Aorta (tissue), 5 donors: ENCODE results near the gene HLA-DMB. TPM values are rescaled to one million over a fixed set of nuclear protein-coding genes. Genes with fewer than 3 reads are reported as not detected.

Experiments
- ATAC-seq: fragments of 200-7000 bp; cut with Tn5 transposase; one replicate; pipeline ENCODE4 v1.9.1; 2022; ENCODE audit warnings: moderate library complexity; ENCODE audit not compliant: low FRiP score
- DNase-seq, 2 donors: peaks; one replicate each; pipeline ENCODE4 v3.0.0-alpha.2; 2020
- H3K27ac ChIP-seq, 2 donors: one replicate each; pipeline ENCODE4 v1.5.1; 2013; ENCODE audit warnings: low read length in 2 of 2, mild to moderate bottlenecking in 2 of 2, moderate library complexity in 2 of 2, control low read depth in 1 of 2, inconsistent platforms in 1 of 2, low read depth in 1 of 2
- H3K27me3 ChIP-seq, 2 donors: one replicate each; pipeline ENCODE4 v1.6.1; 2013; ENCODE audit warnings: control low read depth in 1 of 2, low read length in 1 of 2, mild to moderate bottlenecking in 1 of 2, moderate library complexity in 1 of 2; ENCODE audit not compliant: insufficient read depth in 2 of 2, control insufficient read depth in 1 of 2
- H3K36me3 ChIP-seq, 2 donors: one replicate each; pipeline ENCODE4 v1.6.1; 2013; ENCODE audit warnings: control low read depth in 1 of 2, low read length in 1 of 2, mild to moderate bottlenecking in 1 of 2; ENCODE audit not compliant: insufficient read depth in 2 of 2, control insufficient read depth in 1 of 2
- H3K4me1 ChIP-seq, 2 donors: one replicate each; pipeline ENCODE4 v1.6.1; 2013; ENCODE audit warnings: low read length in 2 of 2, control low read depth in 1 of 2, mild to moderate bottlenecking in 1 of 2, moderate library complexity in 1 of 2; ENCODE audit not compliant: insufficient read depth in 2 of 2, control insufficient read depth in 1 of 2
- H3K4me3 ChIP-seq, 2 donors: one replicate each; pipeline ENCODE4 v1.5.1; 2013; ENCODE audit warnings: low read length in 2 of 2, control low read depth in 1 of 2, mild to moderate bottlenecking in 1 of 2
- H3K9me3 ChIP-seq: one replicate; pipeline ENCODE4 v1.6.1; 2013; ENCODE audit warnings: mild to moderate bottlenecking, low read length; ENCODE audit not compliant: control insufficient read depth
- WGBS, 2 donors: extraction: QIAGEN DNeasy Blood & Tissue Kit; methylation state at CpG; one replicate each; pipeline ENCODE4 v1.1.7; 2013; 5-methylcytosine and 5-hydroxymethylcytosine counted together
- intact Hi-C, 2 donors: fragments of 100-400 bp; cut with DNase I; formaldehyde crosslinking; loops; one replicate each; pipeline versions ENCODE4 v1.14.2 to v1.15.0; 2022
- long read RNA-seq, 2 donors: library from polyadenylated mRNA; unstranded; transcript quantifications; one replicate each; pipeline ENCODE4 v2.0.0, GENCODE V29; 2020 to 2021
- polyA plus RNA-seq, 2 donors: library from polyadenylated mRNA; stranded (reverse); fragments of 200-250 nt; gene quantifications; one replicate each; pipeline ENCODE4 v1.2.3, GENCODE V29; 2013
- total RNA-seq, 2 donors: library from RNA; stranded (reverse); fragmentation: NEBNext Ultra II Directional; extraction: Animal tissue kit (Norgen Biotek cat#: 25700); gene quantifications; one replicate each; pipeline ENCODE4 v1.2.1, GENCODE V29; 2021
- donor health status: healthy with polysubstance abuse.
- donor health status: Bipolar disorder and iron deficiency.
- donor health status: DM: no; HTN: no; CAD: no.
- donor health status: DM: no; HTN: no; CAD: no.
- donor health status: DM: yes; HTN: yes; CAD: no.

The HLA-DMB gene
- total RNA-seq, result 10 to 100 TPM; 20.1 to 73.1 TPM
- 10 to 100 TPM in 1 of 2 donors, 1 to 10 TPM in 1; 3.6 to 35.7 TPM for polyA plus RNA-seq
- long read RNA-seq, donor 1, transcript HLA-DMB-258 (6 exons, 1,397 nt), result major isoform, 35 of 40 reads
- long read RNA-seq, donor 1, partial matches to known transcripts, result 0 of 40 reads
- long read RNA-seq, donor 1, other reads (novel, unspliced or antisense), result 4 of 40 reads
- long read RNA-seq, donor 2, full-length matches to known transcripts, result 20 of 23 reads
- long read RNA-seq, donor 2, partial matches to known transcripts, result 0 of 23 reads
- long read RNA-seq, donor 2, other reads (novel, unspliced or antisense), result 3 of 23 reads

DNA sequence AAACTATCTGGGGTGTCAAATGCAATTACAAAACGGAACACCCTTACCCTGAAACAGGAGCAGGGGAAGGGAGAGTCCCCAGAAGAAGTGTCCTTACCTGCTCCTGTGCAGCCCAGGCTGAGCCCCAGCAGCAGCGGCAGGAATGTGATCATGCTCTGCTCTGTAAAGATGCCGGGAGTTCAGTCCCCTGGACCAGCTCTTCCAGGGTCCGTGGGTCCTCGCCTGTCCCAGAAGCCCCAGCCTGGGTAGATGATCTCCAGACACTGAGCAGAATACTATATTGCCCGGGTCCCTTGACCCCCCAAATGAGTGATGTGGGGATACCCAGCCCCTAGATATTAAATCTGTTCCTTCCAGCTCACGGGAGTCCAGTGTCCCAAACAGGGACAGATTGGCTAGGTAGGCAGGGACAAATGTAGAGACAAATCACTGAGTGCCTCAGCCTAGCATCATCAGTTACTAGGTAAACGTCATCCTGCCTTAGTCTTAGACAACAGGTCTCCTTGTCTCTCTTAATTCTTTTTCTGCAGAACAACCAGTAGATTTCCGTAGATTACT is at the start of gene HLA-DMB:
TSS of gene HLA-DMB (minus strand) at position 373 of the 558 bp plus-strand sequence. CDS start at position 152, 221 bp downstream.
- H3K9me3 ChIP-seq, result no peaks in the 10 kb centered on the region
- DNase-seq (no peak), ATAC-seq (peak; percentile 94)
- H3K4me3 ChIP-seq, result peak within 1 kb of the TSS in 1 of 2 donors; percentile 0
- H3K4me1 ChIP-seq, result no peaks in the 10 kb centered on the region
- H3K27me3 ChIP-seq, result no peaks in the 10 kb centered on the region
- no peak within 1 kb of the TSS for H3K27ac ChIP-seq
- intact Hi-C loops, result loop anchor here in 1 of 2 donors (5.0 kb wide), 1 partner anchor 43 kb away; no protein-coding TSS in a partner anchor
- H3K36me3 ChIP-seq, result no peaks in the 10 kb centered on the region
- WGBS, 2 donors, result 16 to 18% methylated on average over 9 of the region's 9 CpGs

GRCh38 chr6:32989368-32989767 is 48.5 kb upstream of the HLA-DMB start:
- Histone ChIP-seq H3K9me3 (no peaks in the 10 kb centered on the region), H3K27me3 (no peaks in the 10 kb centered on the region), H3K4me1 (no peaks in the 10 kb centered on the region), H3K36me3 (no peaks in the 10 kb centered on the region), H3K27ac (no peak overlapping the region), H3K4me3 (no peak overlapping the region)
- ATAC-seq, result no peak
- intact Hi-C loops, result no loop called here
- 84 to 89% methylated on average over 1 of the region's 1 CpG for WGBS, 2 donors
- DNase-seq, result no peak

DNA sequence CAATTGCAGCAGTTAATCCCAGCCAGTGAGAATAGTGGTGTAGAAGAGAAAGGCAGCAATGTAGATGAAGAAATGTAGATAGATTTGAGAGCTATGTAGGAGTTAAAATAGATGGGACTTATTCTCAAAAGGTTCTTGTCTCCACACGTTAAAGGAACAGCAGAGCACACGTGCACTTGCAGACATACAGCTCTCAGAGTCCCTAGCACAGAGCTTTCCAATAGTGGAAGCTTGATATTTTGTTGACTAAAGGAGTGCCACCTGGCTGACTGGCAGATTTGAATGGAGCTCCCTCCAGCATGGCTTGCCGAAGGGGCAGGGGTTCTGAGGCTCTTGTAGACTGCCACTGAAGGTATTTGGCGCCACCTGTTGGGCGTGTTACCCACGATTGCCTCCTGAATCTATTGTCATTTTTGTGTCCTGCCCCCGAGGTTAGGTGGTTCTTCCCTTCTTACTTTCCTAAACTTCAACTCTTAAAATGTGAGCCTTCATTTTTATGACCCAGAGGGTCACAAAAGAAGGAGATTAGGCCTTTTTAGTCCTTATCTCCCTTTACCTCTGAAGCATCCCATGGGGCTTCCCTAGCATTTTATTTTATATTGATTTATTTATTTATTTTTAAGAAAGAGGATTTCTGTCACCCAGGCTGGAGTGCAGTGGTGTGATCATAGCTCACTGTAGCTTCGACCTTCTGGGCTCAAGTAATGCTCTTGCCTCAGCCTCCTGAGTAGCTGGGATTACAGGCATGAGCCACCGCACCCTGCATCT is 44.0 kb upstream of the HLA-DMB start:
- no peaks in the 10 kb centered on the region for H3K27me3 ChIP-seq
- DNase-seq, result peak; percentile 93 to 96
- ATAC-seq, result peak; percentile 84
- no peak overlapping the region for H3K27ac ChIP-seq
- intact Hi-C loops, result loop anchor here (1.0 to 2.0 kb wide), 4 partner anchors 50 to 100 kb away; no protein-coding TSS in a partner anchor
- H3K4me1 ChIP-seq, result no peaks in the 10 kb centered on the region
- H3K9me3 ChIP-seq, result no peaks in the 10 kb centered on the region
- WGBS, 2 donors, result 12 to 13% methylated on average over 9 of the region's 9 CpGs
- no peak overlapping the region for H3K4me3 ChIP-seq
- H3K36me3 ChIP-seq, result peaks cover 0 to 3% of the 10 kb centered on the region in 2 donors

DNA sequence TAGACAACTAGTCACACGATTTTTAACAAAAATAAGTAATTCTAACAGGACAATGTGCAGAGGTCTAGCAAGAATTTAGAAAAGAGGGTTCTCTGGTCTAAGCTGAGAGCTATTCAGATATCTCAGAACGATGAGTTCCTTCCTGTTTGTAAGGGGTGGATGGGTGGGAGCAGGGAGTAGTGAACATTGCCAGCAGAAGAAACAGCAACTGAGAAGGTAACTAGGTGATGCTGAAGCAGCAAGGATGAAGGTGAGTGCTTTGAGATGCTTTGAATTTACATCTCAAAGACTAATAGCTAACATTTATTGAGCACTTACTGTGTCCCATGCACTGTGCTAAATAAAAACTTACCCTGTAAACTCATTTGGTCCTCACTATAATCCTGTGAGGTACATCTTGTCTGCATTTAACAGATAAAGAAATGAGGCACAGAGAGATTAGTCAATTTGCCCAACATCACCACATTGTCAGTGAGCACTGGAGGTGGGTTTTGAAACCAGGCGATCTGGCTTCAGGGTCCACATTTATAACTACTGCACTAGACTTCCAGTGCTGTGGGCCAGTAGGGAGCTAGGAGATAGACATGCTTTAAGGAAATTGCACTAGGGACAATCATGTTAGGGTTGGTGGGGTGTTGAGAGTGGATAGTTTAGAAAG is 43.3 kb upstream of the HLA-DMB start:
- no peak overlapping the region for H3K27ac ChIP-seq

DNA sequence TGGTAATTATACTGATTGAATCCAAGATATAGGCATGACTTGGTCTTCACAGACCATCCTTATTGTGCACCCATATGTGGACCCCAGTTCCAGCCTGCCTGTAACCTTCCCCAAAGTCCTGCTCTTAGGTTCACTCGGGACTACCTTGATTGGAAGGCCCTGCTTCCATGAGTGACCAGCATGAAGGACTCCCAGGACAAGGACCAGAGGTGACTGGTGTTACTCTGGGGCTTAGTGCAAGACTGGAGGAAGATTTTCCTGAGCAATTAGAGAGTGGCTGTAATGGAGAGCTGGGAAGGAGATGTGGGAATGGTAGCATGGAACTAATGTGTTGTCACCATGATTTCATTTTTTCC is 42.6 kb upstream of the HLA-DMB start:
- intact Hi-C loops, result no loop called here

More for the DNA sequence above, 43.3 kb upstream of the HLA-DMB start:
- H3K36me3 ChIP-seq, result peaks cover 0 to 6% of the 10 kb centered on the region in 2 donors
- intact Hi-C loops, result loop anchor here in 1 of 2 donors (2.0 kb wide), 1 partner anchor 97 kb away; no protein-coding TSS in a partner anchor
- no peaks in the 10 kb centered on the region for H3K4me1 ChIP-seq
- 42 to 53% methylated on average over 3 of the region's 3 CpGs for WGBS, 2 donors
- no peak for ATAC-seq
- H3K9me3 ChIP-seq, result no peaks in the 10 kb centered on the region
- no peaks in the 10 kb centered on the region for H3K27me3 ChIP-seq
- no peak overlapping the region for H3K4me3 ChIP-seq
- no peak for DNase-seq

GRCh38 chr6:32982702-32983492 is 42.1 kb upstream of the HLA-DMB start:
- Histone ChIP-seq H3K27ac (no peak overlapping the region), H3K4me3 (no peak overlapping the region), H3K27me3 (no peaks in the 10 kb centered on the region), H3K36me3 (peaks cover 5 to 9% of the 10 kb centered on the region in 2 donors), H3K4me1 (no peaks in the 10 kb centered on the region), H3K9me3 (no peaks in the 10 kb centered on the region)
- intact Hi-C loops, result no loop called here
- DNase-seq (no peak), ATAC-seq (no peak)
- 33 to 38% methylated on average over 6 of the region's 6 CpGs for WGBS, 2 donors

More for the DNA sequence above, 42.6 kb upstream of the HLA-DMB start:
- Histone ChIP-seq H3K27ac (no peak overlapping the region), H3K4me1 (no peaks in the 10 kb centered on the region), H3K36me3 (peaks cover 5 to 9% of the 10 kb centered on the region in 2 donors), H3K27me3 (no peaks in the 10 kb centered on the region), H3K4me3 (no peak overlapping the region), H3K9me3 (no peaks in the 10 kb centered on the region)
- WGBS, 2 donors, result 71 to 81% methylated on average over 1 of the region's 1 CpG
- no peak for ATAC-seq
- no peak for DNase-seq

DNA sequence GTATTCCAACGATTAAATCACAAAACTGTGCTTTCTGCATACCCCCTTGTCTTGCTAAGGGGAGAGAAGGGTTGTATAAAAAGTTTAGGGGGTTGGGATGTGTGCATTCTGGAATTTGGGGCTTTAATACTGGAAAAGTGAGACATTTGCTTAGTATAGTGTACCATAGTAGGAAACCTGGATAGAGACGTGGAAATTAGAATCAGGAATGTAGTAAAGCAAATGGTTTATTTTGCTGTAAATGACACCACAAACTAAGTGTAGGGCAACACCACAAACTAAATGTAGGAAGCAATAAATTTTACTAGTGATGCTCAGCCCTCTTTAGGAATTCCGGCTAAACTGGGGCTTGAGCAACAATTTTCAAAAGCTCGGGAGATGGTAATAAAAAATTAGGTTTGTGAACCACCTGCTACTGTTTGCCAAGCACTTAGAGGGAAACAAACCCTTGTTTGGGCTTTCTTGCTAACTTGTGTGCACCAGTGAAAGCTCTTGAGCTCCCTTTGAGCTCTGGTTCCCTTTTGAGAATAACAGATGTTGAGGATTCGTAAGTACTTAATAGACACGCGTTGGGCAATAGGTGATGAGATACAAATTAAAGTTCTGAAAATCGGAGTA is 41.4 kb upstream of the HLA-DMB start:
- no peaks in the 10 kb centered on the region for H3K9me3 ChIP-seq
- H3K4me1 ChIP-seq, result no peaks in the 10 kb centered on the region
- 39 to 41% methylated on average over 8 of the region's 8 CpGs for WGBS, 2 donors
- H3K27me3 ChIP-seq, result no peaks in the 10 kb centered on the region
- DNase-seq, result no peak
- ATAC-seq, result no peak
- intact Hi-C loops, result no loop called here
- H3K36me3 ChIP-seq, result peaks cover 10 to 14% of the 10 kb centered on the region in 2 donors
- H3K27ac ChIP-seq, result no peak overlapping the region
- no peak overlapping the region for H3K4me3 ChIP-seq
